Stomach (tissue), 4 donors: ENCODE measurements around the gene NT5E.

ENCODE experiments used
- POLR2A ChIP-seq, 4 donors: fragments of 450-650 bp; IDR thresholded peaks; one replicate each; pipeline ENCODE4 v1.6.1; 2016; ENCODE audit warnings: antibody characterized with exemption in 4 of 4, control low read depth in 2 of 4, mild to moderate bottlenecking in 1 of 4, moderate library complexity in 1 of 4
- POLR2AphosphoS5 ChIP-seq, 3 donors: sonication (generic); formaldehyde crosslinking; IDR thresholded peaks; one replicate each; pipeline ENCODE4 v1.6.1; 2016; ENCODE audit warnings: antibody characterized with exemption in 3 of 3
- TF ChIP-seq, protein P1 (sequence below), 7 experiments: fragments of 450-650 bp in 4 of 7; fragments of 200-600 bp in 3 of 7; sonication (generic) in 3 of 7; IDR thresholded peaks; one replicate each; pipeline ENCODE4 v1.5.1; 2016 to 2019; ENCODE audit warnings: antibody characterized with exemption in 7 of 7, control low read depth in 2 of 7, mild to moderate bottlenecking in 1 of 7

GRCh38 chr6:85402922-85403321, 47.0 kb upstream of the NT5E start:
- TF ChIP-seq, protein P1, sequence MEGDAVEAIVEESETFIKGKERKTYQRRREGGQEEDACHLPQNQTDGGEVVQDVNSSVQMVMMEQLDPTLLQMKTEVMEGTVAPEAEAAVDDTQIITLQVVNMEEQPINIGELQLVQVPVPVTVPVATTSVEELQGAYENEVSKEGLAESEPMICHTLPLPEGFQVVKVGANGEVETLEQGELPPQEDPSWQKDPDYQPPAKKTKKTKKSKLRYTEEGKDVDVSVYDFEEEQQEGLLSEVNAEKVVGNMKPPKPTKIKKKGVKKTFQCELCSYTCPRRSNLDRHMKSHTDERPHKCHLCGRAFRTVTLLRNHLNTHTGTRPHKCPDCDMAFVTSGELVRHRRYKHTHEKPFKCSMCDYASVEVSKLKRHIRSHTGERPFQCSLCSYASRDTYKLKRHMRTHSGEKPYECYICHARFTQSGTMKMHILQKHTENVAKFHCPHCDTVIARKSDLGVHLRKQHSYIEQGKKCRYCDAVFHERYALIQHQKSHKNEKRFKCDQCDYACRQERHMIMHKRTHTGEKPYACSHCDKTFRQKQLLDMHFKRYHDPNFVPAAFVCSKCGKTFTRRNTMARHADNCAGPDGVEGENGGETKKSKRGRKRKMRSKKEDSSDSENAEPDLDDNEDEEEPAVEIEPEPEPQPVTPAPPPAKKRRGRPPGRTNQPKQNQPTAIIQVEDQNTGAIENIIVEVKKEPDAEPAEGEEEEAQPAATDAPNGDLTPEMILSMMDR (IDR thresholded peaks at IDR 0.05), result no peak
- TF ChIP-seq POLR2A (IDR thresholded peaks at IDR 0.05), result no peak
- TF ChIP-seq POLR2AphosphoS5 (IDR thresholded peaks at IDR 0.05), result no peak
